Mesodermal cell (in vitro differentiated cells): ENCODE measurements around the gene TNIK.

Source experiments
- H3K27ac ChIP-seq: 2 replicates; pipeline ENCODE4 v1.7.0; 2013; ENCODE audit warnings: mild to moderate bottlenecking, low read depth, low read length, moderate library complexity; ENCODE audit not compliant: severe bottlenecking
- H3K36me3 ChIP-seq: 2 replicates; pipeline ENCODE4 v1.7.1; 2013; ENCODE audit warnings: mild to moderate bottlenecking, low read length, moderate library complexity; ENCODE audit not compliant: control insufficient read depth, insufficient read depth
- H3K4me1 ChIP-seq: one replicate; pipeline ENCODE4 v1.7.1; 2013; ENCODE audit warnings: mild to moderate bottlenecking, low read length; ENCODE audit not compliant: insufficient read depth, control insufficient read depth, poor library complexity, severe bottlenecking
- H3K4me3 ChIP-seq: 2 replicates; pipeline ENCODE4 v1.7.0; 2013; ENCODE audit warnings: low read length, control low read depth, mild to moderate bottlenecking; ENCODE audit not compliant: insufficient read depth, poor library complexity, severe bottlenecking; ENCODE audit errors: extremely low read depth
- H3K9me3 ChIP-seq: 2 replicates; pipeline ENCODE4 v1.7.1; 2013; ENCODE audit warnings: mild to moderate bottlenecking, low read length, moderate library complexity; ENCODE audit not compliant: control insufficient read depth
- WGBS, 2 experiments: methylation state at CpG; one replicate each; pipeline ENCODE4 v1.1.5; 2013; ENCODE audit warnings: missing lambda C conversion rate in 2 of 2; ENCODE audit not compliant: insufficient coverage in 2 of 2; 5-methylcytosine and 5-hydroxymethylcytosine counted together

The TNIK gene

DNA sequence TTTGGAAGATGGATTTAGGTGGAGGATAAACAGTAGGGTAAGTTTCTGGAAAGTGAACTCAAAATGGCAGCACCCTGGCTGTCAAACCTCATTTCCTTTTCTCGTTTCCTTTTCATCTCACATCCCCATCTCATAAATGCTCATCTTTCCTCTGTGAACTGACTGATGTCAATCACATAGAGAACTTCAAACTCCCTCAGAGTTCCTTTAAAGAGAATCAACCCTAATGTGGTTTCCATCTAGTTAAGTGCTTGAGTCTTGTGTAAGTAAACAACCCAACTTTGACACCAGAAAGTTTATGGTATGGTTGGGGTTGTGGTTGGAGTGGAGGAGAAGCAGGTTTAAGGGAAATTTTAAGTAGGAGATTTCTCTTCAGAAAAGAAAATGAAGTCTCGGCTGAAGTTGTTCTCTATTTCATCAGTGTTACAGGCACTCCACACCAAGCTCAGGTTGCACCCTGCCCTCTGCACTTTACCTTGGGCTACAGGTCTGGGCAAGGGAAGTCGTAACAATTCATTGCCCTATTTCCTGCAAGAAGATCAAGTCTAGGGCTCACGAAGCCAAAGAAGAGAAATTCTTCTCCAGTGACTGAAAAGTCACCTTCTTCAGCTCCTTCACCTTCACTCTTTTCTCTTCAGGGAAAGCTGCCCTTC, 34.4 kb upstream of the TNIK start:
- Histone ChIP-seq H3K4me1 (no peaks in the 10 kb centered on the region), H3K36me3 (no peaks in the 10 kb centered on the region), H3K27ac (no peak overlapping the region), H3K9me3 (no peaks in the 10 kb centered on the region), H3K4me3 (no peak overlapping the region)
- WGBS, 2 experiments = 74 to 100% methylated on average over 1 to 3 of the region's 4 CpGs

DNA sequence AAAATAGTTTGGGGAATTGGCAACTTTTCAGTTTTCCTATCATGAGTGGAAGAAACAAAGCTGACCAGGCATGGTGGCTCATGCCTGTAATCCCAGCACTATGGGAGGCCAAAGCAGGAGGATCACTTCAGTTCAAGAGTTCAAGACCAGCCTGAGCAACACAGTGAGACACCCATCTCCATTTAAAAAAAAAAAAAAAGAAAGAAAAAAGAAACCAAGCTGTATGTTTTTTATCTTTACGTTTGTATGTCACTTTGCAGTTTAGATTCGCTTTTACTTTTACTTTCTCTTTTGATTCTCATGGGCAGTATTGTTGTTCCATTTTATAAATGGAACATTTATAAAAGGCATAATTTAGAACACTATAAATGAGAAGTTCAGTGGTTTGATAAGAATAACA, 31.2 kb upstream of the TNIK start:
- no peaks in the 10 kb centered on the region for H3K36me3 ChIP-seq
- H3K9me3 ChIP-seq = no peaks in the 10 kb centered on the region
- H3K27ac ChIP-seq = no peak overlapping the region
- no peaks in the 10 kb centered on the region for H3K4me1 ChIP-seq
- WGBS, 2 experiments = no CpG with 5 or more reads among the region's 2 CpGs
- no peak overlapping the region for H3K4me3 ChIP-seq

DNA sequence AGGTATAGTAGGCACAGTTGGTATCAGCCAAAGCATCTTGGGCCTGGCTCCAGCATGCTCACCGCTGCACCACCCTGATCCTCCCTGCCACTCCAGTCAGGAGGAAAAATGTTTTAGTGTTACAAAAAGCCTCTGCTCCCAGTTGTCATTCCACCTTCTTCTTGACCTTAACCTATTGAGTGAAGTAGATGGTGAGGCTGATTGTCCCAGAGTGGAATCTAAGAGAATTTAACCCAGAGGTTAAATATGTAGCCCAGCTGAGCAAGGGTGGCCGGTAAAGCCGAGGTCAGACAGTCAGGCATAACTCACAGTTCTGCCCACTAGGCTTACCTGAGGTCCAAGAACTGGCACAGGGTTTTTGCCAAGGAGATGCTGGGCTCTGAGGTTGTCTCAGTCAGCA, 30.7 kb upstream of the TNIK start:
- H3K36me3 ChIP-seq = no peaks in the 10 kb centered on the region
- WGBS, 2 experiments = 92 to 93% methylated on average over 2 to 3 of the region's 3 CpGs
- no peak overlapping the region for H3K27ac ChIP-seq
- no peaks in the 10 kb centered on the region for H3K4me1 ChIP-seq
- no peaks in the 10 kb centered on the region for H3K9me3 ChIP-seq
- no peak overlapping the region for H3K4me3 ChIP-seq

DNA sequence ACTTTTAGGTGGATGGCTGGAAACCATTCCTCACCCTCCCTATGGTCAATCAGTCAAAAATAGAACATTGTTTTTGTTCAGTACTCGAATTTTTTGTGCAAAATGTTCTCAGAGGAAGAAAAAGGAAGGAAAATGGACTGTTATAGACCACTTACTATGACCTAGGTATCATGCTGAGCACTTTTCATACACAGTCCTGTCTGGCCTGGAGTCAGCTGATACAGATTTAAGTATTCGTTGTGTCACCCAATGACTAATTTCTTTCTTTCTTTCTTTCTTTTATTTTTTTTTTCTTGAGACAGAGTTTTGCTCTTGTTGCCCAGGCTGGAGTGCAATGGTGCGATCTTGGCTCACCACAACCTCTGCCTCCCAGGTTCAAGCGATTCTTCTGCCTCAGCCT, 29.1 kb upstream of the TNIK start:
- Histone ChIP-seq H3K4me1 (no peaks in the 10 kb centered on the region), H3K4me3 (no peak overlapping the region), H3K27ac (no peak overlapping the region), H3K36me3 (no peaks in the 10 kb centered on the region), H3K9me3 (no peaks in the 10 kb centered on the region)
- 83 to 100% methylated on average over 1 to 3 of the region's 4 CpGs for WGBS, 2 experiments

DNA sequence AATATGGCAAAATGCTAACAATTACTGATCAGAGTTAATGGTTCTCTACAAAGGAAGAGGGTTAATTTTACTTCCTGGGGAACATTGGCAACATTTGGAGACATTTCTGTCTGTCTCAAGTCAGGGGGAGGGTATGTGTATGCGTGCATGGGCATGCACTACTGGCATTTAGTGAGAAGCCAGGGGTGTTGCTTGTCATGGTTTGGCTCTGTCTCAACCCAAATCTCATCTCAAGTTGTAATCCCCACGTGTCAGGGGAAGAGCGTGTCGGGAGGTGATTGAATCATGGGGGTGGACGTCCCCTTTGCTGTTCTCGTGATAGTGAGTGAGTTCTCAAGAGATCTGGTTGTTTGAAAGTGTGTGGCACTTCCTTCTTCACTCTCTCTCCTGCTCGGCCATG, 28.3 kb upstream of the TNIK start:
- Histone ChIP-seq H3K4me1 (no peaks in the 10 kb centered on the region), H3K4me3 (no peak overlapping the region), H3K36me3 (no peaks in the 10 kb centered on the region), H3K27ac (no peak overlapping the region), H3K9me3 (no peaks in the 10 kb centered on the region)
- WGBS, 2 experiments = 83 to 84% methylated on average over 3 to 5 of the region's 7 CpGs

DNA sequence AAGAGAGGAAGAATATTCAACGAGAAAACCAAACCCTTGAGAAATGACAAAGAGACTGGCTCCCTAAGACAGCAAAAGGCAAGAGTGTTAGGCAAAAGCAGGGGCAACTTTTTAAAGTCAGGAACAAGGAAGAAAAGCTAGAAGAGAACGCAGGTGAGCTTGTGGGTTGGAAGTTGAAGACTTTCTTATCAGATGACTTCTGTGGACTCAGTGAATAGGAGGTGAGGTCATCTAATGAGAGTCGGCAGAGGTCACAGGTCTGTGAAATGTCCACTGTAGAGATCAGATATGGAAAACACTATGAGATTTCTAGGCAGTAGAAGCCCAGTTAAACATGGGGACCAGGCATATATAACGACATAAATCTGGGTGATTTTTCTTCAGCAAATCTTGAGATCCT, 27.2 kb upstream of the TNIK start:
- no peak overlapping the region for H3K27ac ChIP-seq
- H3K36me3 ChIP-seq = no peaks in the 10 kb centered on the region
- H3K9me3 ChIP-seq = no peaks in the 10 kb centered on the region
- 91 to 95% methylated on average over 4 of the region's 4 CpGs for WGBS, 2 experiments
- no peak overlapping the region for H3K4me3 ChIP-seq
- H3K4me1 ChIP-seq = no peaks in the 10 kb centered on the region

DNA sequence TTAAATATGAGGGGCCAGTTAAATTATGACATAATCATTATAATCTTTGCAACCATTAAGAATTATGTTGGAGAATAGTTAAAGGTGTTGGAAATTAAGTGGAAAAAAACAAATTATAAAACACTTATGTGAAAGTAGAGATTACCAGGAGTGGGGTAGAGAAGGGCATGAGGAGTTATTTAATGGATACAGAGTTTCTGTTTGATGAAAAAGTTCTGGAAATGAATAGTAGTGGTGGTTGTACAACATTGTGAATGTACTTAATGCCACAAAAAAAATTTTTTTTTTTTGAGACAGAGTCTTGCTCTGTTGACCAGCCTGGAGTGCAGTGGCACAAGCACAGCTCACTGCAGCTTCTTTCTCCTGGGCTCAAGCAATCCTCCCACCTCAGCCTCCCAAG, 25.1 kb upstream of the TNIK start:
- no peaks in the 10 kb centered on the region for H3K9me3 ChIP-seq
- no peak overlapping the region for H3K27ac ChIP-seq
- H3K4me1 ChIP-seq = no peaks in the 10 kb centered on the region
- H3K4me3 ChIP-seq = no peak overlapping the region
- H3K36me3 ChIP-seq = no peaks in the 10 kb centered on the region

DNA sequence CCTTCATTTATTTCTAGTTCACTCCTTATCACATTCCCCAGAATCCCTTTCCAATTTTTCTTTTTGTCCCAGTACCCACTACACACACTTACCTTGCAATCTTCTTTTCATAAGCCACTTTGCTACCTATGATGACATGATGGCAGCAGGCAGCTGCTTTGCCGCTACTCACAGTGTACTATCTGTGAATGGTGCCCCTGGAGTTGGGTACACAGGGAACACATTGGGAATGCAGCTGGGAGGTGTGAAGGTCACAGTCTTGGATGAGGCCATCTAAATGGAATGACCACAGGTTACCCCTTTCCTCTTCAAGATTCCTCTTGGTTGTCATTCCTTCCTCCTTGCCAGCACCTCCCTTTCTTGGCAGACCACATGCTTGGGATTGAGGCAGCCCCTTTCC, 20.8 kb upstream of the TNIK start:
- Histone ChIP-seq H3K4me1 (no peaks in the 10 kb centered on the region), H3K27ac (no peak overlapping the region), H3K9me3 (no peaks in the 10 kb centered on the region), H3K36me3 (no peaks in the 10 kb centered on the region), H3K4me3 (no peak overlapping the region)
- 100% methylated on average over 1 of the region's 1 CpG for WGBS, 2 experiments

DNA sequence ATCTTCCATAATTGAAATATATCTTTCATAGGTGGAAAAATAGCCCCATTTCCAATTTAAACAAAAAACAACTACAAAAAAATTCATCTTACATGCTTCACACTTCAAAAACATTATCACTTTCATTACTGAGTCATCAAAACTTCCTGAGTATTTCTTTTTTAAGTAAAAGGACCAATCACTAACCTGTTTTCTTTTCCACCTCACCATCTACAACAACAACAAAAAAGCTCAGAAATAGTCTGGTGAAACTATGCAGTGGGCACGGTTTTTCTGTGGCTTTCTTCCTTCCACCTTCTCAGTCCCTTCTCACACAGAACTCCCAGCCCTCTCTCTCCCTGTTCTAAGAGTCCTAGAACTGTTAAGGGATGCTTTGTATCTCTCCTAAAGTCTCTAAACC, 20.3 kb upstream of the TNIK start:
- Histone ChIP-seq H3K4me1 (no peaks in the 10 kb centered on the region), H3K36me3 (no peaks in the 10 kb centered on the region), H3K9me3 (no peaks in the 10 kb centered on the region), H3K27ac (no peak overlapping the region), H3K4me3 (no peak overlapping the region)
- 100% methylated on average over 1 of the region's 1 CpG for WGBS, 2 experiments

DNA sequence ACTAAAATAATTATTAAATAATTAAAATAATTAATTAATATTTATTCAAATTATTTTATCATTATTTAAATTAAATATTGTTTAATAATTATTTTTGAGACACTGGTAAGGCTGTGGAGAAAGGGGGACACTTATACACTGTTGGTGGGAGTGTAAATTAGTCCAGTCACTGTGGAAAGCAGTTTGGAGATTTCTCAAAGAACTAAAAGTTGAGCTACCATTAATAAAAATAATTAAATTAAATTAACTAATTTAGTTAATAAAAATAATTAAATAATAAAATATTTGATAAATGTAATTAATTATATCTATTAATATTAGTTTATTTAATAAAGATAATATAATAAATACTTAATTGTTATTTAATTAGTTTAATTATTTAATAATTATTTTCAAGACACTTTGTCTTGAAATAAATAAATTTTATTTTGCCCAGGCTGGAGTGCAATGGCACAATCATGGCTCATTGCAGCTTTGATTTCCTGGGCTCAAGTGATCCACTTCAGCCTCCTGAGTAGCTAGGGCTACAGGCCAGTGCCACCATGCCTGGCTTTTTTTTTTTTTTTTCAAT, 16.4 kb upstream of the TNIK start:
- Histone ChIP-seq H3K4me3 (no peak overlapping the region), H3K4me1 (peaks cover 4% of the 10 kb centered on the region), H3K27ac (no peak overlapping the region), H3K36me3 (no peaks in the 10 kb centered on the region), H3K9me3 (no peaks in the 10 kb centered on the region)

DNA sequence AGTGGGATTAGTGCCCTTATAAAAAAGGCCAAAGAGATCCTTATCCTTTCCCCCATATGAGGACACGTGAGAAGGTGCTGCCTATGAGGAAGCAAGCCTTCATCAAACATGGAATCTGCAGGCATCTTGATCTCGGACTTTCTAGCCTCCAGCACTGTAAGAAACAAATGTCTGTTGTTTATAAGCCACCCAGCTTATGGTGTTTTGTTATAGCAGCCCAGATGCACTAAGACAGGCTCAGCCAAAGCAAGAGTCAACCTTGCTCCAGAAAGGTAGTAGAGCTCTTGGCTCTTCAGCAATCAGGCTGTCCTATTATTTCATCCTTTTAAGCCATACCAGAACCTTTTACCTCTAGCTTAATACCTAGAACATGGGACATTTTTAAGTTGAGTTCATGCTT, 12.3 kb upstream of the TNIK start:
- Histone ChIP-seq H3K4me3 (no peak overlapping the region), H3K36me3 (no peaks in the 10 kb centered on the region), H3K9me3 (no peaks in the 10 kb centered on the region), H3K4me1 (peaks cover 16% of the 10 kb centered on the region), H3K27ac (no peak overlapping the region)
- 84 to 95% methylated on average over 2 of the region's 2 CpGs for WGBS, 2 experiments
